A172 (cell line): ENCODE data around the gene AP4S1. TPM values are rescaled to one million over a fixed set of nuclear protein-coding genes. Genes with fewer than 3 reads are reported as not detected.

Experiments
- DNase-seq: peaks from one replicate; pipeline ENCODE4 v3.0.0-alpha.2; 2015; ENCODE audit warnings: low spot score
- total RNA-seq: library from RNA; depleted of rRNA; stranded (reverse); fragments of >200 nt; shearing (Covaris generic); gene quantifications from 2 replicates; pipeline ENCODE4 v1.2.3, GENCODE V29; 2014; rRNA removed

The AP4S1 gene
- total RNA-seq, 1 experiment from 2014 or later, result 9.1 TPM

GRCh38 chr14:31137214-31137889, 111.9 kb downstream of the AP4S1 start:
- no peak for DNase-seq

GRCh38 chr14:31138301-31138700, 112.9 kb downstream of the AP4S1 start:
- no peak for DNase-seq

GRCh38 chr14:31139301-31139847, 113.9 kb downstream of the AP4S1 start:
- DNase-seq, result no peak

- DNase-seq, result no peak
Measured at GRCh38 chr14:31142455-31143087, 117.1 kb downstream of the AP4S1 start.

Other genes with a start within 250 kb of the AP4S1 start
- 4.1 and 4.8 TPM in 2 replicates for gene COCH, start 151.1 kb upstream of the AP4S1 start, total RNA-seq
- 18.7 and 34.0 TPM in 2 replicates for gene STRN3, start 730 bp downstream of the AP4S1 start, total RNA-seq
- 74.3 and 99.6 TPM in 2 replicates for gene HECTD1, start 182.1 kb downstream of the AP4S1 start, total RNA-seq